ENCODE measurements around the gene DLG2. TPM values are rescaled to one million over a fixed set of nuclear protein-coding genes. Genes with fewer than 3 reads are reported as not detected.

Gene DLG2
- total RNA-seq, 2 experiments from 2014 or later = 2.0 to 2.1 TPM

DNA sequence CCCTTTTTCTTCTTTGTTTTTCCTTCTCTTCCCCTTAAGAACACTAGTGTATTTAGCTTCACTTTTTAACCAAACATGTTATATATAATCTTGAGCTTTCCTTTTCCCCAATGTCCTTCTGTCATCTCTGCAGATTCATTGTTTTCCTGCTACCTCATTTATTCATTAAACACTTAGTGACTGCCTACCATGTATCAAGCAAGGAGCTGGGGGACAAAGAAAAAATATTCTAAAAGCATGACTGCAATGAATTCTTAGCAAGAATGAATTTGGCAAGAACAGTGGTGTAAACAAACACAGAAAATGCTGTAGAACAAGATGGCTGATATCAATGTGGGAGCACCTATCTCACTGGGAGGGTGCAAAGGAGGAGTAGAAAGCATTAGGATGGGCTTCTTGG is 2094.0 kb downstream of the DLG2 start:
- Mint-ChIP-seq H3K27me3 (no peaks in the 10 kb centered on the region), H3K36me3 (ENCODE audit: low read depth) (no peaks in the 10 kb centered on the region), H3K4me1 (ENCODE audit: low read depth) (no peaks in the 10 kb centered on the region), H3K4me3 (no peak overlapping the region), H3K9me3 (no peaks in the 10 kb centered on the region), H3K27ac (no peak overlapping the region)
- DNase-seq (no peak), ATAC-seq (ENCODE audit: poor library complexity) (no peak)
- Histone ChIP-seq H3K4me1 (ENCODE audit: insufficient read depth, low read length) (no peaks in the 10 kb centered on the region), H3K27ac (ENCODE audit: low read depth in 1 of 2, low read length in 2 of 2) (no peak overlapping the region), H3K4me3 (ENCODE audit: low read length) (no peak overlapping the region), H3K36me3 (ENCODE audit: insufficient read depth, low read length) (no peaks in the 10 kb centered on the region), H3K27me3 (ENCODE audit: control insufficient read depth in 1 of 2, insufficient read depth in 2 of 2, low read length in 2 of 2) (no peaks in the 10 kb centered on the region), H3K9me3 (ENCODE audit: control insufficient read depth in 1 of 2, insufficient read depth in 1 of 2, low read length in 2 of 2) (no peaks in the 10 kb centered on the region)
- intact Hi-C loops (cut with DNase I, micrococcal nuclease) = no loop called here
- POLR2A ChIA-PET = no interaction called here
- CTCF ChIA-PET = no interaction called here
- TF ChIP-seq, protein P1, sequence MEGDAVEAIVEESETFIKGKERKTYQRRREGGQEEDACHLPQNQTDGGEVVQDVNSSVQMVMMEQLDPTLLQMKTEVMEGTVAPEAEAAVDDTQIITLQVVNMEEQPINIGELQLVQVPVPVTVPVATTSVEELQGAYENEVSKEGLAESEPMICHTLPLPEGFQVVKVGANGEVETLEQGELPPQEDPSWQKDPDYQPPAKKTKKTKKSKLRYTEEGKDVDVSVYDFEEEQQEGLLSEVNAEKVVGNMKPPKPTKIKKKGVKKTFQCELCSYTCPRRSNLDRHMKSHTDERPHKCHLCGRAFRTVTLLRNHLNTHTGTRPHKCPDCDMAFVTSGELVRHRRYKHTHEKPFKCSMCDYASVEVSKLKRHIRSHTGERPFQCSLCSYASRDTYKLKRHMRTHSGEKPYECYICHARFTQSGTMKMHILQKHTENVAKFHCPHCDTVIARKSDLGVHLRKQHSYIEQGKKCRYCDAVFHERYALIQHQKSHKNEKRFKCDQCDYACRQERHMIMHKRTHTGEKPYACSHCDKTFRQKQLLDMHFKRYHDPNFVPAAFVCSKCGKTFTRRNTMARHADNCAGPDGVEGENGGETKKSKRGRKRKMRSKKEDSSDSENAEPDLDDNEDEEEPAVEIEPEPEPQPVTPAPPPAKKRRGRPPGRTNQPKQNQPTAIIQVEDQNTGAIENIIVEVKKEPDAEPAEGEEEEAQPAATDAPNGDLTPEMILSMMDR (IDR thresholded peaks at IDR 0.05) = no peak

- Mint-ChIP-seq H3K4me1 (ENCODE audit: low read depth) (no peaks in the 10 kb centered on the region), H3K9me3 (no peaks in the 10 kb centered on the region), H3K4me3 (no peak overlapping the region), H3K36me3 (ENCODE audit: low read depth) (no peaks in the 10 kb centered on the region), H3K27ac (no peak overlapping the region), H3K27me3 (peaks cover 4% of the 10 kb centered on the region)
- no peak for ATAC-seq (ENCODE audit: poor library complexity)
- ChIA-PET CTCF (no interaction called here), POLR2A (no interaction called here)
- TF ChIP-seq, protein P1 (IDR thresholded peaks at IDR 0.05) = no peak
- Histone ChIP-seq H3K27me3 (ENCODE audit: control insufficient read depth in 1 of 2, insufficient read depth in 2 of 2, low read length in 2 of 2) (no peaks in the 10 kb centered on the region), H3K4me3 (ENCODE audit: low read length) (no peak overlapping the region), H3K9me3 (ENCODE audit: control insufficient read depth in 1 of 2, insufficient read depth in 1 of 2, low read length in 2 of 2) (no peaks in the 10 kb centered on the region), H3K36me3 (ENCODE audit: insufficient read depth, low read length) (no peaks in the 10 kb centered on the region), H3K27ac (ENCODE audit: low read depth in 1 of 2, low read length in 2 of 2) (no peak overlapping the region), H3K4me1 (ENCODE audit: insufficient read depth, low read length) (no peaks in the 10 kb centered on the region)
- DNase-seq = no peak
- intact Hi-C loops (cut with DNase I, micrococcal nuclease) = no loop called here
Observed at GRCh38 chr11:83528877-83529276, 2098.3 kb downstream of the DLG2 start.

DNA sequence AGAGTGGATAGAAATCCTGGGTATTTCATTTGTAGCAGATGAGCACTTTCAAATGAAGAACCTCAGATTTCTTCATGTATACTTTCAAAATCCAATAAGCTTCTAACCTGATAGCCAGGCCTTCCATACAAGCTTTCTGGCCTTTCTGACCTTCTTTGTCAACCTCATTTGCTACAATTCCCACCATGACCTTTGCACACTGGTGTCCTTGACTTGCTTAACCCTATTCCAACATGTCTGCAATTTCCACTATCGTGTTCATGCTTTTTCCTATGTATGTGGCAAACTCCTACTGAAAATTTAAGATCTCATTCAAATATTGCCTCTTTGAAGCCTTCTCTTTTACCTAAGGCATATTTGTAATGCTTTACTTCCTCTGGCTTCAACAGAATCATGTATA is 2098.9 kb downstream of the DLG2 start:
- Histone ChIP-seq H3K27ac (ENCODE audit: low read depth in 1 of 2, low read length in 2 of 2) (no peak overlapping the region), H3K4me1 (ENCODE audit: insufficient read depth, low read length) (no peaks in the 10 kb centered on the region), H3K27me3 (ENCODE audit: control insufficient read depth in 1 of 2, insufficient read depth in 2 of 2, low read length in 2 of 2) (no peaks in the 10 kb centered on the region), H3K4me3 (ENCODE audit: low read length) (no peak overlapping the region), H3K36me3 (ENCODE audit: insufficient read depth, low read length) (no peaks in the 10 kb centered on the region), H3K9me3 (ENCODE audit: control insufficient read depth in 1 of 2, insufficient read depth in 1 of 2, low read length in 2 of 2) (no peaks in the 10 kb centered on the region)
- TF ChIP-seq, protein P1 (IDR thresholded peaks at IDR 0.05) = no peak
- Mint-ChIP-seq H3K9me3 (no peaks in the 10 kb centered on the region), H3K36me3 (ENCODE audit: low read depth) (no peaks in the 10 kb centered on the region), H3K4me1 (ENCODE audit: low read depth) (no peaks in the 10 kb centered on the region), H3K27ac (no peak overlapping the region), H3K4me3 (no peak overlapping the region), H3K27me3 (peaks cover 4% of the 10 kb centered on the region)
- DNase-seq (no peak), ATAC-seq (ENCODE audit: poor library complexity) (no peak)
- ChIA-PET CTCF (no interaction called here), POLR2A (no interaction called here)
- intact Hi-C loops (cut with DNase I, micrococcal nuclease) = no loop called here
